Inflammatory macrophage treated with lipopolysaccharide for 1 hour (primary cell): ENCODE results near the gene HILPDA.
A peak's percentile ranks its signal among the peaks of the same experiment; 100 is the strongest.
"Not testable (repeated sequence)": the region's sequence is repeated elsewhere in the genome, so short reads cannot be mapped to it uniquely, and the experiment has no call there.

Experiments
- DNase-seq, 2 donors: peaks; one replicate each; pipeline ENCODE4 v3.0.0-alpha.2; 2020 to 2022

The HILPDA gene

DNA sequence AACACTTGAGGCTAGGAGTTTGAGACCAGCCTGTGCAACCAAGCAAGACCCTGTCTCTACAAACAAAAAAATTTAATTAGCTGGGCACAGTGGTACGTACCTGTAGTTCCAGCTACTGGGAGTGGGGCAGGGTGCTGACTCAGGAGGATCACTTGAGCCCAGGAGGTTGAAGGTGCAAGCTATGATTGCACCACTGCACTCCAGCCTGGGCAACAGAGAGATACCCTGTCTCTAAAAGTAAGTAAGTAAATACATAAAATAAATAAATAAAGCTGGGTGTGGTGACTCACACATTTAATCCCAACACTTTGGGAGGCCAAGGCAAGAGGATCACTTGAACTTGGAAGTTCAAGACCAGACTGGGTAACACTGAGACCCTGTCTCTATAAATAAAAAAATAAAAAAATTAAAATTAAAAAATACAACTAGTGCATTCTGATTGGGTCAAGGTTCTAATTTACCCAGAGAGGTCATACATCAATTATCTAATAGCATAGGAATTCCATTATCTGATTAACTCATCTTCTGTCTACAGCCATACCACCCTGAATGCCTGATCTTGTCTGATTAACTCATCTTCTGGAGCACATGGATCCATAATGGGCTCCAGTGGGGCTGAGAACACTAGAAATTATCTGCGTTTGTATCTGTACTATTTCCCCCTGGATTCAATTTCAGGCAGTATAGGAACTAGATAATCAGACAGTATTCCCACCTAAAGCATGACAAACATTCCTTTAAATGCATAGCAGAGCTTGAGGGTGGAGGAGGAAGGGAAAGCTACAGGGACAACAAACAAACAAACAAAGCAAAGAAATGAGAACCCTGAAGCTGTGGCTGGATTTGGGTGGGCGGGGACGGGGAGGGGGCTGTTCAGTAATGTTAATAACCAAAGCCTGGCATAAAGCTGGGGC is 21.0 kb upstream of the HILPDA start:
- DNase-seq = no peak

DNA sequence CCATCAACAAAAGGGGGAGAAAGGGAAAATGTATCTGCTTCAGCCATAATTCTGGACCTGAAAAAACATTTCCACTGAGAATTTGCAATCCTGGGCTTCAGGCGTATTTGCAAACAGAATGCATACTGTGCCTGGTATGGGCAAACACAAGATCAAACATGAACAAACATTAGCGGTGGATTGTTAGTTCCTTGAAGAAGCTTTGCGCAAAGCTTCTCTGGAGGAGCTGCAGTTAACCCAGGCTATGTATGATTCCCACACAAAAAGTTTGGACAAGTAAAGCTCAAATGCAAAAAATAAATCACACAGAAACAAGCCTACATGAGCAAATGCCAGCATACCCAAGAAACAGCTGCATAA is 20.4 kb upstream of the HILPDA start:
- DNase-seq = no peak

DNA sequence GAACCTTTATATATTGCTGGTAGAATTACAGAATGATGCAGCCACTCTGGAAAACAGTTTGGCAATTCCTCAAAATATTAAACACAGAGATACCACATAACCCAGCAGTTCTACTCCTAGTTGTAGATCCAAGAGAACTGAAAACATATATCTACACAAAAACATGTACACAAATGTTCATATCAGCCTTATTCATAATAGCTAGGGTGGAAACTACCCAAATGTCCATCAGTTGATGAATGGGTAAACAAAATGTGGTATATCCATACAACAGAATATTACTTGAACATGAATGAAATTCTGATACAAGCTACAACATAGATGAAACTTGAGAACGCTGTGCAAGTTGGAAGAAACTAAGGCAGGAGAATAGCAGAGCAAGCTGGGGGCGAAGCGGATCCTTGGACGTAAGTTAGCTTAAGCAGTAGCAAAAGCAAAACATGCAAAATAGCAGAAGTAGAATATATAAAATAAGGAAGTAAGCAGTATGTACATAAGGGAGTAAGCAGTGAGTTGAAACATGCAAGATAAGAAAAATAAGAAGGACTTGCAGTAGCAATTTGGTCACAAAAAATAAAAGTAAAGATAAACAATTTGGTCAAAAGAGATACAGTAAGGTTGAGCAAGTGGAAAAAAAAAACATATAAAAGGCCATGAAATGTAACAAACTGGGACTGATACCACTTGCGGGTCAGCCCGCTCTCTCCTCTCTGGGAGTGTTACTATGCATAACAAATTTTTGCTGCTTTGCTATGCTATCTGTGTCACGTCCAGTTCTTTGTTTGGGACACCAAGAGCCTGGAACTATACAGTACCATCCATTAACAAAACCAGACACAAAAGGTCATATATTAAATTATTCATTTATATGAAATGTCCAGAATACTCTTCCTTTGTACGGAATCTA is 18.0 kb upstream of the HILPDA start:
- peak; percentile 55 to 73 for DNase-seq

DNA sequence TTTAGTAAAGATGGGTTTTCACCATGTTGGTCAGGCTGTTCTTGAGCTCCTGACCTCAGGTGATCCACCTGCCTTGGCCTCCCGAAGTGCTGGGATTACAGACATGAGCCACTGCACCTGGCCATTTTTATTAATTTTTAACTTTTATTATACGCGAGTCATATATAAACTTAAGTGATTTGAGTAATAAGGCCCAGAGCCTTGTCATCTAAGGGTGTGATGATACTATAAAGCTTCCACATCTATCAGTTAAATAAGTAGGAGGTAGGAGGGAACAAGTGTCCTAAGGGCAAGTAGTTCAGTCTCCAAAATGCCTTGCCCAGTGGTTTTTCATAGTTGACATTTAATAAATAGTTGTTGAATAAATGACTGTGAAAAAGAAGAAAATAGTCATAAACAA is 13.3 kb upstream of the HILPDA start:
- DNase-seq = no peak

DNA sequence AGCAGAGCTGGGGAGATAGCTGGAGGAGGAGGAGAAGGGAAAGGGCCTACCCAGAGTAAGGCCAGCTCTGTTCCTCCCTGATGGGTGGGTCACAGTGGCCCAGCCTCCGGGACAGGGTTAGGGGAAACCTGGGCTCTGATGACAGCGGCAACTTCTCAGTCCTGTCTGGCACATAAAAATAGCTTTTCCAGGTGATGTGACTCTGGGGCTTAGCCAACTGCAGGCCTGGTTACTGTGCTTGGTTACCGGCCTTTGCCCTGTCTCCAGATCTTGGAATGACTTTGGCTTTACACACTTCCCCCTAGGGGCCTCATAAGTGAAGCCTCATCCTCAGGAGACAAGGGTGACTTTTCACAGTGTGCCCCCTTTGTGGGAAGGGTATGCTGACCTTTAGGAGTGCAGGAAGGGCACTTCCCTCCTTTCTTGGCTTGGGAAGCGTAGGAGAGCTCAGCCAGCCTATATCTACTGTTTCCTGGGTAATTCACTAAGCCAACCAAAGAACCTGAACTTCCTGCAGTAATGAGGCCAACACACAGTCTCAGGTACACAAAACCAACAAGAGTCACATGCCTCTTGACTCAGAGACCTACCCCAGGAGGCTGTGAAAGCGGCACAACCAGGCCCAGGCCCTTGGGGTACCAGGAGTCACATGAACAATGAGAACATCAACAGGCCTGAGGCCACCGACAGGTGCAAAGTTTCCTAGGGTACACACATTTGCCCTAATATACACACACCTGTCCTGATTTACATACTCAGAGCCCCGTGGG is 11.7 kb upstream of the HILPDA start:
- DNase-seq = no peak

DNA sequence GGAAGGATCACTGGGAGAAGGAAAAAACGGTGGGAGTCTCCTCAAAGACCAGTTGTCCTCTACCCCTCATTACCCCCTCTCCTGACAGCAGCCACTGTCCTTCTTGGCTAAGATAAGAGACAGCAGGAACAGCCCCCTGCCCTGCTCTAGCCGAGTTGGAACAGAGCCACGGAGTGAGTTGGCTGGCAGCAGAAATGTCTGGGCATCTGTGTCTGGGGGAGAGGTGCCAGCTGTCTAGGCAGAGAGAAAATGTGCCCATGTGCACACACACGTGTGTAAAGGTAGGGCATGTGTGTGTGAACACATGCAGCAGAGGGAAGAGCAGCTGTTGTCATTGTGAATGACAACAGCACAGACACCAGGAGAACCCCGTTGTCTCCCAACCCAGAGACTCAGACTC is 9.4 kb upstream of the HILPDA start:
- no peak for DNase-seq

DNA sequence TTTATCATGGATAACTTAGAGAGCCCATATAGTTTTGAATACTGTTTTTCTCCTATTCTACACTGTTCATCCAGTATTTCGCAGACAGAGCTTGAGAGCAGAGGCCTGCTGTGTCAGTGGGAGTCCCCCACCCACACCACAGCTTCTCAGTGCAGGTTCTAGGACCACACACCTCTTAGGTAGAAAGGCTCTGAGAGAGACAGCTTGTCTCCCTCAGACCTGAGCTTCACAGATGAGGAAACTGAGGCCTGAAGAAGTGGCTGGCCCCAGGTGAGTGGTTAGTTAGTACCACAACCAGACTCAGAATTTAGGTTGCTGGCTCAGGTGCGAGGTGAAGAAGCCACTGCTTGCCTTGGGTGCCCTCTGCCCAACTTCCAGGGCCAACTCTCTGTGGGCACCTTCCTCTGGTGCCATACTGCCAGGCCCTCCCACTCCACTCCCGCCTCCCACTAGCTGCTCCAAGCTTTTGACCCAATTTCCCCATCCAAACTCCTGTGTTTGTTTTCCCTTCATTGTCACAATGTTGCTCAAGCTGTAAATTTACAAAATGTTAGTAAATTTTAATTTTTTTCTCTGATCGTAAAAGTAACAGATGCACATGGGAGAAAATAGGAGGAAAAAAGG is 7.6 kb upstream of the HILPDA start:
- DNase-seq = peak in 1 of 2 donors; percentile 42

DNA sequence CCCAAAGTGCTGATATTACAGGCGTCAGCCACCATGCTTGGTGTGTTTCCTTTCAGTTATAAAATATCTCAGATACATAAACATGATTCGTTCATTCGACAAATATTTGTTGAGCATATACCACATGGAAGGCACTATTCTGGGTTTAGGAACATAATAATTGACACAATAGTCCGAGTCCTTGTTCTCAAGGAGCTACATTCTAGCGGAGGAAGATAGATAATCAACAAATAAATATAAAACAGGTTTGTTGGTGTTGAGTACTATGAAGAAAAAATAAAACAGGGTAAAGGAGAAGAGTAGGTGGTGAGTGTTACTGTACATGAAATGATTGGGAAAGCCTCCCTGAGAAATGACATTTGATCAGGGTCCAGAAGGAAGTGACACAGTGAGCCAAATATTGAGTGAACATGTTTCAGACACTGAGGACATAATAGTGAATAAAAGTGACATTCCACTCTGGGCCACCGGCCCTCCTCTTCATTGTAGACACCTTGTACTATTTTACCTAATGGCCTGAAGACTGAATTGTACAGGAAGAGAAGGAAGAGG is 6.9 kb upstream of the HILPDA start:
- DNase-seq = peak; percentile 59 to 76

DNA sequence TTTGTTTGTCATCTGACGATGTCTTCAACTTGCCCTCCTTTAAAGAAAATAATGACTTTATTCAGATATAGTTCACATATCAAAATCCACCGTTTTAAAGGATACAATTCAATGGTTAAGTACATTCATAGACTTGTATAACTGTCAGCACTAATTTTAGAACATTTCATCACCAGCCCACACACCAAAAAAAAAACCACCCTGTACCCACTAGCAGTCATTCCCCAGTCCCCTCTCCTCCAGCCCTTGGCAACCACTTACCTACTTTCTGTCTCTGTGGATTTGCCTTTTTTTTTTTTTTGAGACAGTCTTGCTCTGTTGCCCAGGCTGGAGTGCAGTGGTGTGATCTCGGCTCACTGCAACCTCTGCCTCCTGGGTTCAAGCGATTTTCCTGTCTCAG is 5.3 kb upstream of the HILPDA start:
- peak; percentile 64 to 82 for DNase-seq

DNA sequence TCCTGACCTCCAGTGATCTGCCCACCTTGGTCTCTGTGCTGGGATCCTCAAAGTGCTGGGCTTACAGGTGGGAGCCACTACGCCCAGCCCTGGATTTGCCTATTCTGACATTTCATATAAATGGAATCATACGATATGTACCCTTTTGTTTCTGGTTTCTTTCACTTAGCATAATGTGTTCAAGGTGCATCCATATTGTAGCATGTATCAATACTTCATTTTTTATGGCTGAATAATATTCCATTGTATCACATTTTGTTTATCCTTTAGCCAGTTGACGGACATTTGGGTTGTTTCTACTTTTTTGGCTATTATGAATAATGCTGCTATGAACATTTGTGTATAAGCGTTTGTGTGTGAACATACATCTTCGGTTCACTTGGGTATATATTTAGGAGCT is 4.8 kb upstream of the HILPDA start:
- no peak for DNase-seq

DNA sequence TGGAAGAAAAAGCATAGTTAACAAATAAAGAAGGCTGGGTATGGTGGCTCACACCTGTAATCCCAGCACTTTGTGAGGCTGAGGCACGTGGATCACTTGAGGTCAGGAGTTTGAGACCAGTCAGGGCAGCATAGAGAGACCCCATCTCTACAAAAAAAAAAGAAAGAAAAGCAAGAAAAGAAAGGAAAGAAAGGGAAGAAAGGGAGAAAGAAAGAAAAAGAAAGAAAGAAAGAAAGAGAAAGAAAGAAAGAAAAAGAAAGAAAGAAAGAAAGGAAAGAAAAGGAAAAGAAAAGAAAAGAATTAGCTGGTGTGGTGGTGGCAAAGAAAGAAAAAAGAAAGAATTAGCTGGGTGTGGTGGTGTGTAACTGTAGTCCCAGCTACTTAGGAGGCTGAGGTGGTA is 3.1 kb upstream of the HILPDA start:
- no peak for DNase-seq

DNA sequence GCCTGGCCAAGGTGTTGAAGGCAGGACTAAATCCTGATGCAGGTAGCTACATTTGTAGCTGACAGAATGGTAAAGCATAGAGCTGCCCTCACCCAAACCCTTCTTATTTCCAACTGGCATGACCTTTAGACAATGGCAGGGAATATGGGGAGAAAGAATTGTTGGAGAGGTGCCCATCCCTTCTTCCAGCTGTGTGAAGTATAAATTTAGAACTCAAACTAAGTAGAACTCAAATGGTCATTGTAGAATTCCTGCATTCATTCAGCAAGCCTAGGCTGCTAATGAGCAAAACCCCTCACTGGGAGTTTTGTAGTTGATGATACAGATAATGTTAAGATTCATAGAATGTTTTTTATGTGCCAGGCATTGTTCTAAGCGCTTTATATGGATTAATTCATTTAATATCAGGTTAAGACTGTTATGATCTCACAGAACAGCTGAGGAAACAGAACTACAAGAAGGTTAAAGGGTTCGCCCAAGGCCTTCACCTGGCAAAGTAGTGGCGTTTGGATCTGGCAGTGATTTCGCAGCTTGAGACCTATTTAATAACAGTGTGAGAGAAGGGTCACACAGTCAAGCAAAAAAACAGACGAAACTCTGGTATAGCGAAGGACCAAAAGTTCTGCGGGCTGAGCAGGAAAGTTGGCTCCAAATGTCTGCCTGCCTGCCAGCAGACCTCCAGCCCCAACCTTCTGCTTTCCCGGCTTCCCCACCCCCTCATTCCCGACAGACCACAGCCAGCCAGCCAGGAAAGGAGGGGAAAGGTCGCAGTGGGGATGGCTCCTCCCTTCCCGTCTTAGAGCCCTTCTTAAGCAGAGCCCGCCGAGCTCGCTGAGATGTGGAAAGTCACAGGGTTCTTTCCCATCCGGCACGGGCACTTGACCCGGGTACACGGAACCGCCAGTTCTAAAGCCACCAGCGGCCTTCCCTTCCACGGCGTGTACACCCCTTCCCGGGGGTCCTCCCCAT is 1.6 kb upstream of the HILPDA start:
- no peak for DNase-seq

DNA sequence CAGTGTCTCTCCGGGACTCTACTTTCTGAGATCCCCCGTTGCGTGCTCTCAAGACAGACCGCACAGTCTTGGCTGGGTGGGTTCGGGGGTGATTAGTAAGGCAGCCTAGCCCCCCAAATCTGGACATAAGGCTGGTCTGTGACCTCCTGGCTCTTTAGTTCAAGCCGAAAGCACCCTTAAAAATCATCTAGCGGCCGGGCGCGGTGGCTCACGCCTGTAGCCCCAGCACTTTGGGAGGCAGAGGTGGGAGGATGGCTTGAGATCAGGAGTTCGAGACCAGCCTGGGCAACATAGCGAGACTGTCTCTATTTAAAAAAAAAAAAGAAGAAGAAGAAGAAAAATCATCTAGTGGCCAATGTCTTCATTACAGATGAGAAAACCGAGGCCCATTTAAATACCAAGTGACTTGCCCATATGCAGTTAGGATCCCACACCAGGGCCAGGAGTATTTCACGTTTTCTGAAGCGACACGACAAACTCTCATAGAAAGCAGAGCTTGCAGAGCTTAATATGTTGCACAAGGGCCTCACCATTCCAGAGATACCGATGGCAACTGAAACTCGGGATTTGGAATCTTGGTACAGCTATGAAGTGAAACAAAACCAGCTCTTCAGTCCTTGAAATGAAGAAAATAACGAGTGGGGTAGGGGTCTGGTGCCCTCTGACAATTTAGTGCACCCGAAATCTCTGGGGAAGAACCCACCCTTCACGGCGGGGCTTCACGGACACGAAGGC is 703 bp upstream of the HILPDA start:
- peak in 1 of 2 donors; percentile 48 for DNase-seq

DNA sequence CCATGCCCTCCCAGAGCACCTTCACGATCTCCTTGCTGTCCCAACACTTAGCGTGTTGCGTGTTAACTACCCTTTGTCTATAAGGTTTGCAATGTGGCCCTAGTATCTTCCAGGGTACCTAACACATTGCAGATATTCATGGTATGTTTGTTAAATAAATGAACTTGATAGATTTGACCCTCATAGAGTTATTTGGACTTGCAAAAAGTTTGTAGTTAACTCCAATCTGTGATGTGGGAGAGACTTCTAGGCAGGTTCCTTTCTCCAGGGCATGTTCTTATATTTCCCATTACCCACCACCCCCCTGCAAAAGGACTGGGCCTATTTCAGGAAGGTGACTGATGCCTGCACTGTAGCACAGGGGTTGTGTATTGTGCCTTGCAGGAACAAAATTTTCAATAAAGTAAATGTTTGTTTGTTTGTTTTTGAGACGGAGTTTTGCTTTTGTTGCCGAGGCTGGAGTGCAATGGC is 612 bp downstream of the HILPDA start:
- DNase-seq = no peak

DNA sequence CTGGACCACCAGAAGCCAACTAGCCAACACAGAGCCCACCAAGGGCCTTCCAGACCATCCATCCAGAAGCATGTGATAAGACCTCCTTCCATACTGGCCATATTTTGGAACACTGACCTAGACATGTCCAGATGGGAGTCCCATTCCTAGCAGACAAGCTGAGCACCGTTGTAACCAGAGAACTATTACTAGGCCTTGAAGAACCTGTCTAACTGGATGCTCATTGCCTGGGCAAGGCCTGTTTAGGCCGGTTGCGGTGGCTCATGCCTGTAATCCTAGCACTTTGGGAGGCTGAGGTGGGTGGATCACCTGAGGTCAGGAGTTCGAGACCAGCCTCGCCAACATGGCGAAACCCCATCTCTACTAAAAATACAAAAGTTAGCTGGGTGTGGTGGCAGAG is 1.7 kb downstream of the HILPDA start:
- not testable (repeated sequence) for DNase-seq

DNA sequence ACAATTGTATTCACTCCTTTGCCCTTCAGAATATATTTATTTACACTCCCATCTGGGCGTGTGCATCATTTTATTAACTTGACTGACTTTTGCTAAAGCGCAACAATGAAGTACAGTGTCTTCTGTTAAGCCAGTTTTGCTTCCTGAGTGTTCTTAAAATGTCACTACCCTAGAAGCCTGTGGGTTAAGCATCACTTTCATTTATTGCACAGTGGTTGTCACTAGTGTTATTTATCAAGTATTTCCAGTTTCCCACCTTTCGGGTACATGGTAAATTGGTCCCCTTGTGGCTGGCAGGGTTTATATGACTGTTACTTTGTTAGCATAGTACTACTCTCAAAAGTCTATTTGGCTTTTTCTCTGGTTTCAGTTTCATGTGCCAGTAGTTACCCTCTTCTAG is 3.3 kb downstream of the HILPDA start:
- DNase-seq = no peak

DNA sequence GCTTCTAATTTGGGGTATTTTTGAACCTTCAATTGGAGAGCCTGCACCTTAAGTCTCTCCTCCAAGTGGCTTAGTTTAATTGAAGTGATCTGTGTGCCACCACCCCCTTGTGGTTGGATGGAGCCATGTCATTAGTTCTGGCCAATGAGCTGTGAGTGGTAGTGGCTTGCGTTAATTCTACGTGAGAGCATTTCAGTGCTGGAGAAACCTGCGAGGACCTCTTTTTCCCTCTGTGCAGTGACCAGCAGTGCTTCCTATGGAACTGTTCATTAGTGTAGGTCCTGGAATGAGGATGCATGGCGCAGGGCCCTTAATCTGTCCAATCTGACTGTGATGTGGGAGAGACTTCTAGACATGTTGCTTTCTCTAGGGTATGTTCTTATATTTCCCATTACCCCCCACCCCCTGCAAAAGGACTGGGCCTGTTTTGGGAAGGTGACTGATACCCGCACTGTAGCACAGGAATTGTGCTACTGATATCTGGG is 3.8 kb downstream of the HILPDA start:
- DNase-seq = peak; percentile 66 to 84

DNA sequence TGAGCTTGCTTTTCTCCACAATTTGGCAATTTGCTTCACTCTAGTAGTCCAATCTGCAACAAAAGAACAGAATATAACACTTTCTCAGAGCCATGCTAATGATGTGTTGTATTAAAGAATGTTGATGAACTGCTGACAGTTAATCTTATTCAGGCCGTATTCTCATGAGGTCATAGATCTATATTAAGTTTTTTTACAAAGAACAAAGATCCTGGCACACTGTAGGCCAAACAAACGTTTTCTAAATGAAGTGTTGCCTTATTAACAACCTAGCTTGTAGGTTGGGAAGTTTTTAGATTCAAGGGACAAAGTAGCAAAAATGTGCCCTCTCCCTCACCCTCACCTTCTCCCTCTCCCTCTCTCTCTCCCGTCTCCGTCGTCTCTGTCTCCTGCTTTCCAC is 6.8 kb downstream of the HILPDA start:
- DNase-seq = no peak

DNA sequence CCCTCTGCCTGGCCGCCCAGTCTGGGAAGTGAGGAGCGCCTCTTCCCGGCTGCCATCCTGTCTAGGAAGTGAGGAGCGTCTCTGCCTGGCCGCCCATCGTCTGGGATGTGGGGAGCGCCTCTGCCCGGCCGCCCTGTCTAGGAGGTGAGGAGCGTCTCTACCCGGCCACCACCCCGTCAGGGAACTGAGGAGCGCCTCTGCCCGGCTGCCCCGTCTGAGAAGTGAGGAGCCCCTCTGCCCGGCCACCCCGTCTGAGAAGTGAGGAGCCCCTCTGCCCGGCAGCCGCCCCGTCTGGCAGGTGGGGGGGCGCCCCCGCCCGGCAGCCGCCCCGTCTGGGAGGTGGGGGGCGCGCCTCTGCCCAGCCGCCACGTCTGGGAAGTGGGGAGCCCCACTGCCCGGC is 7.7 kb downstream of the HILPDA start:
- not testable (repeated sequence) for DNase-seq

DNA sequence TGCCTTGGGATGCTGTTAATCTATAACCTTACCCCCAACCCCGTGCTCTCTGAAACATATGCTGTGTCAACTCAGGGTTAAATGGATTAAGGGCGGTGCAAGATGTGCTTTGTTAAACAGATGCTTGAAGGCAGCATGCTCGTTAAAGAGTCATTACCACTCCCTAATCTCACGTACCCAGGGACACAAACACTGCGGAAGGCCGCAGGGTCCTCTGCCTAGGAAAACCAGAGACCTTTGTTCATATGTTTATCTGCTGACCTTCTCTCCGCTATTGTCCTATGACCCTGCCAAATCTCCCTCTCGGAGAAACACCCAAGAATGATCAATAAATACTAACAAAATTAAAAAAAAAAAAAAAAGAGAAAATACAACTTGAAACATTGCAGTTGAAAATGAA is 8.3 kb downstream of the HILPDA start:
- DNase-seq = not testable (repeated sequence)
